GM19043 (cell line): ENCODE data around the gene P2RY8.

Experiments
- ATAC-seq: cut with Tn5 transposase; IDR thresholded peaks from one replicate; pipeline ENCODE4 v1.9.1; 2021; ENCODE audit warnings: low read depth; ENCODE audit not compliant: unreplicated experiment

The P2RY8 gene

GRCh38 chrX:1466971-1467561, 69.9 kb downstream of the P2RY8 start:
- no peak for ATAC-seq

DNA sequence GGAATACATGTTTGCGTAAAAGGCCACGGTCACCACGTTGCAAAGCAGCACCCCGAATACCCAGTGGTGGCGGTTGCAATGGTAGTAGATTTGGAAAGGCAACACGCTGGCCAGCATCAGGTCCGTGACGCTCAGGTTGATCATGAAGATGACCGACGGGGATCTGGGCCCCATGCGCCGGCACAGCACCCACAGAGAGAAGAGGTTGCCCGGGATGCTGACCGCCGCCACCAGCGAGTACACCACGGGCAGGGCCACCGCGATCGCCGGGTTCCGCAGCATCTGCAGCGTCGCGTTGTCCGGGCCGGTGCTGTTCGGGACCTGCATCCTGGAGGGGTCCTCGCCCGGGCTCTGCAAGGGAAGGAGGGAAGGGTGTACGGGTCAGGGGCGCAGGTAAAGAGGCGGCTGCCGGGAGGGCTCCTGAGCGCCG, 70.7 kb downstream of the P2RY8 start:
- no peak for ATAC-seq

GRCh38 chrX:1465286-1466231, 71.4 kb downstream of the P2RY8 start:
- ATAC-seq: no peak

- no peak for ATAC-seq
These were observed 72.1 kb downstream of the P2RY8 start for GRCh38 chrX:1464971-1465285.

GRCh38 chrX:1464041-1464970, 72.7 kb downstream of the P2RY8 start:
- no peak for ATAC-seq

DNA sequence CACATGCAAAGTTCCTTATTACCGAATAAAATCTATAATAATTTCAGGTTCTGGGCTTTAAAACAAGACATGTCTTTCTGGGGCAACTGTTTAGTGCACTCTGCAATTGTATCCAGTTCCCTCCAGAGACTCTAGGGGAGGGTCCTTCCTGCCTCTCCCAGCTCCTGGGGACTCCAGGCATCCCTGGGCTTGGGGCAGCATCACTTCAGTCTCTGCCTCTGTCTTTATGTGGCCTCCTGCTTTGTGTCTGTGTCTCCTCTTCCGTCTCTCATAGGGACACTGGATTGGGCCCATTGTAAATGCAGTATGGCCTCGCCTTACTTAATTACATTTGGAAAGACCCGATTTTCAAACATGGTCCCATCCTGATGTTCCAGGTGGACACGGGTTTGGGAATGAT, 73.4 kb downstream of the P2RY8 start:
- no peak for ATAC-seq

DNA sequence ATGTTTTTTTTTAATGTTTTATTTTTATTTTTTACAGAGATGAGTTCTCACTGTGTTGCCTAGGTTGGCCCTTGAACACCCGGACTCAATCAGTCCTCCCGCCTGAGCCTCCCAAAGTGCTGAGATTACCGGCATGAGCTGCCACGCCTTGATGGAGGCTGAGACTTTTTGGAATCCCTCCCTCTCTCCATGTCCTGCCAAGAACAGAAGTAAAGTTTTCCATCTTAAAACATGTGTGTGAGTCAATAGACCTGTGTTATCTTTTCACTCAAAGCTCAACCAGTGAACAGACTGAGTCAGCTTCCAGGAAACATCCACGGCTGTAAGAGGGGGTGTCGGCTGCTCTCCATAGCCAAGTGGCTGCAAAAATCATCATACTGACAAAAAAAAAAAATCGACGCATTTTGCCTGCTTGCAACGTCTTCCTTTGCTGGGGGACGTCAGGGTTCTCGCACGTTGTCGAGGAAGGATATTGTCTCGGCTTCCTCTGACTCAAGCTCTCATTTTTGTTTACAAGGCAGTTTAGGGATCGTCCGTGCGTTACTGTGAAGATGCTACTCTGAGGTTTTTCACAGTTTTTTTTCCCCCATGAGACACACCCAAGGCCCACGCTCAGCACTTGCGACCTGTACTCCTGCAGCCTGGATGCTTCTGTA, 74.3 kb downstream of the P2RY8 start:
- ATAC-seq: no peak

DNA sequence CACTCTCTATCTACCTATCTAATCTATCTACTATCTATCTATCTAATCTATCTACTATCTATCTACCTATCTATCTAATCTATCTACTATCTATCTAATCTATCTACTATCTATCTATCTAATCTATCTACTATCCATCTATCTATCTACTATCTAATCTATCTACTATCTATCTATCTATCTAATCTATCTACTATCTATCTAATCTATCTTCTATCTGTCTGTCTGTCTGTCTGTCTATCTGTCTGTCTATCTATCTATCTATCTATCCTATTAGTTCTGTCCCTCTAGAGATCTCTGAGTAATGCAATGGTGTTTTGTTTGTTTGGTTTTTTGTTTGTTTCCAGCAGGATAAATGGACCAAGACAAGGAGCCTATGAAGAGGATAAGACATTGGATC, 74.9 kb downstream of the P2RY8 start:
- ATAC-seq: no peak

DNA sequence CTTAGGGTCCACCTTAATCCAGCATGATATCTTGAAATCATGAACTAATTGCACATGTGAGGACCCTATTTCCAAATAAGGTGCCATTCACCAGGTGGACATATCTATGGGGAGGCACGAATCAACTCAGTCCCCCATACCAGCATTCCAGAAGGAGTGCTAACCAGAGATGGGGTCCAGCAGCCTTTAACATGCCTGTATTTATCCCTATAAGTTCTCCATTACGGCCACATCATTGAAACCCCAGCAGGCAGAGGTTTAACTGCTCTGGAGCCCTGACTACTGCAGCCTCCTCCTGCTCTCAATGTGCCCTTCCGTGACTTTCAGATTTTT, 81.1 kb downstream of the P2RY8 start:
- no peak for ATAC-seq

DNA sequence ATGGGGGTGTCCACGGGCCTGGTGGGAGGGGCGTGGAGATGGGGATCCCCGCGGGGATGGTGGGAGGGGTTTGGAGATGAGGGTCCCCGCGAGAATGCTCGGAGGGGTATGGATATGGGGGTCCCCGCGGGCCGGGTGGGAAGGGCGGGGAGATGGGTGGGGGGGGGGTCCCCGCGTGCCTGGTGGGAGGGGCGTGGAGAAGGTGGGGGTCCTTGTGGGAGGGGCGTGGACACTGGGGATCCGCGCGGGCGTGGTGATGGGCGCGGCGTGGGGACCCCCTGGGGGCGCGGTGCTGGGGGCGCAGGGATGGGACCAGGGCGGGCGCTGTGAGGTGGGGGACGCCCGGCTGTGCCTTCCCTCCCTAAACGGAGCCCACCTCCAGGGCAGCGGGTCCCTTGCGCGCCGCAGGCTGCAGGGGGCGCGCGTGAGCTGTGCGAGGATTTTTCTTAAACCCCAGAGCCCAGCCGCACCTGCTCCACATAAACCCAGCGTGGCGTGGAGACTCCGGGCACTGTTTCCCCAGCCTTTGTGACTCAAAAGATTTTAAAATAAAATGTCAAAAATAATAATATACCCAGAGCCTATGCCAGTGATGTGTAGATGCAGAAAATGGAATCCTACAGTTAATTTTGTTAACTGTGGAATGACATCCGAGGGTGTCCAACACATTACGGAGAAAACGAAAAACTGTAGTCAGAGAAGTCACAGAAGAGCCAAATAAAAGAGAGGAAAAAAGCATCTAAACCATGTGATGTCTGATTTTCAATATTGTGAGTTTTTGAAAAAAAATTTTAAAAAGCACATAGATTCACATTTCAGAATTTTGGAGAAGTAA, 82.8 kb downstream of the P2RY8 start:
- ATAC-seq: no peak

DNA sequence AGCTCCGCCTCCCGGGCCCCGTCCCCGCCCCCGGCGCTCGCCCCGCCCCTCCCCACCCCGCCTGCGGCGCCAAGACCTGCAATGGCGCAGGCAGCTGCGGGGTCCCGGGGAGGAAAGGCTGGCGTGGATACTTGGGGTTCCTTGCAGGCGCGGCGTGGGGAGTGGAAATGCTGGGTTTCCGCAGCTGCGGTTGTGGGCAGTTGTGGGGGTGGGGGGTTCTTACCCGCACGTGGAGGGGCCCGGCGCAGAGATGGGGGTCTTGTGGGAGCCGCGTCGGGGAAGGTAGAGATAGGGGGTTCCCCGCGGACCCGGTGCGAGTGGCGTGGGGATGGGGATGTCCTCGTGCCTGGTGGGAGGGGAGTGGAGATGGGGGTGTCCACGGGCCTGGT, 83.6 kb downstream of the P2RY8 start:
- peak; percentile 26 for ATAC-seq

GRCh38 chrX:1452516-1453394, 84.2 kb downstream of the P2RY8 start, which contains the start of gene ASMTL:
Gene ASMTL, minus strand, starts transcription at chrX:1452909. Its CDS starts 69 bp downstream, at chrX:1452840.
- ATAC-seq: peak; percentile 74

DNA sequence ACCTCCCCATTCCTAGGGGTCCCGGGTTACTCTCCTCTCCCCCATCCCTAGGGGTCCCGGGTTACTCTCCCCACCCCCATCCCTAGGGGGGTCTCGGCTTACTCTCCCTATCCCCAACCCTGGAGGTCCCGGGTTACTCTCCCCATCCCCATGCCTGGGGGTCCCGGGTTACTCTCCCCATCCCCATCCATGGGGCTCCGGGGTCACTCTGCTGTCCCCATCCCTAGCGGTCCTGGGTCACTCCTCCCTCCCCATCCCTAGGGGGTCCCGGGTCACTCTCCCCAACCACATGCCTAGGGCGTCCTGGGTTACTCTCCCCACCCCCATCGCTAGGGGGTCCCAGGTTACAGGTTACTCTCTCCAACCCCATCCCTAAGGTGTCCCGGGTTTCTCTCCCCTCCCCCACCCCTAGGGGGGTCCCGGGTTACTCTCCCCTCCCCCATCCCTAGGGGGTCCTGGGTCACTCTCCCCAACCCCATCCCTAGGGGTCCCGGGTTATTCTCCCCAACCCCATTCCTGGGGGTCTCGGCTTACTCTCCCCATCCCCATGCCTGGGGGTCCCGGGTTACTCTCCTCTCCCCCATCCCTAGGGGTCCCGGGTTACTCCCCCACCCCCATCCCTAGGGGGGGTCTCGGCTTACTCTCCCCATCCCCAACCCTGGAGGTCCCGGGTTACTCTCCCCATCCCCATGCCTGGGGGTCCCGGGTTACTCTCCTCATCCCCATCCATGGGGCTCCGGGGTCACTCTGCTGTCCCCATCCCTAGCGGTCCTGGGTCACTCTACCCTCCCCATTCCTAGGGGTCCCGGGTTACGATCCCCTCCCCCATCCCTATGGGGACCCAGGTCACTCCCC, 85.1 kb downstream of the P2RY8 start:
- ATAC-seq: no peak

DNA sequence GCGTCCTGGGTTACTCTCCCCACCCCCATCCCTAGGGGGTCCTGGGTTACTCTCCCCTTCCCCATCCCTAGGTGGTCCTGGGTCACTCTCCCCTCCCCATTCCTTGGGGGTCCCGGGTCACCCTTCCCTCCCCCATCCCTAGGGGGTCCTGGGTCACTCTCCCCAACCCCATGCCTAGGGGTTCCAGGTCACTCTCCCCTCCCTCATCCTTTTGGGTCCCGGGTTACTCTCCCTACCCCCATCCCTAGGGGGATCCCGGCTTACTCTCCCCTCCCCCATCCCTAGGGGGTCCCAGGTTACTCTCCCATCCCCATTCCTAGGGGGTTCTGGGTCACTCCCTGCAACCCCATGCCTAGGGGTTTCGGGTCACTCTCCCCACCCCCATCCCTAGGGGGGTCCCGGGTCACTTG, 85.7 kb downstream of the P2RY8 start:
- ATAC-seq: no peak

GRCh38 chrX:1450361-1451161, 86.4 kb downstream of the P2RY8 start:
- ATAC-seq: no peak

GRCh38 chrX:1449823-1450149, 87.2 kb downstream of the P2RY8 start:
- ATAC-seq: no peak
